GM21423 (cell line): ENCODE results near the gene SP8.

Source experiments
- ATAC-seq: cut with Tn5 transposase; IDR thresholded peaks from one replicate; pipeline ENCODE4 v1.9.1; 2021; ENCODE audit warnings: mild to moderate bottlenecking, moderate library complexity; ENCODE audit not compliant: unreplicated experiment

The SP8 gene

GRCh38 chr7:20776214-20776911, 10.3 kb downstream of the SP8 start:
- ATAC-seq, result no peak

- no peak for ATAC-seq
These were observed 32.7 kb downstream of the SP8 start for GRCh38 chr7:20754001-20754400.

- ATAC-seq, result no peak
These were observed 36.8 kb downstream of the SP8 start for GRCh38 chr7:20749906-20750305.

- no peak for ATAC-seq
These were observed 37.8 kb downstream of the SP8 start for GRCh38 chr7:20748853-20749252.

- ATAC-seq, result no peak
These were observed 39.7 kb downstream of the SP8 start for GRCh38 chr7:20747001-20747400.

GRCh38 chr7:20745702-20746101, 41.0 kb downstream of the SP8 start:
- ATAC-seq, result no peak

GRCh38 chr7:20744954-20745446, 41.7 kb downstream of the SP8 start:
- no peak for ATAC-seq

GRCh38 chr7:20742913-20743312, 43.8 kb downstream of the SP8 start:
- peak; percentile 61 for ATAC-seq

DNA sequence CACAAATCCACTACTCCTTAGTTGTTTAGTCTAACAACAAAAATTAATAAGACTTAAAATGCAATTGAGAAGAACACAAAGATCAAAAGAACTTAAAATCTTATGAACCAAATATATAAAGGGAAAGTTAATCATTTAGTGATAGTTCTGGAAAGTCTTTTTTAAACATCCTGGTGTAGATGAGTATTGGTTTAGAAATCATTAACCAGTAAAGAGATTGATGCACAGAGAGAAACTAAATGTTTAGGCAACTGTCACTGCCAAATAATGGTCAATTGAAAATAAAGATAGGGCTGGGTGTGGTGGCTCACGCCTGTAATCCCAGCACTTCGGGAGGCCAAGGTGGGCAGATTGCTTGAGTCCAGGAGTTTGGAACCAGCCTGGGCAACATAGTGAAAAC, 44.9 kb downstream of the SP8 start:
- no peak for ATAC-seq

GRCh38 chr7:20738518-20739481, 47.9 kb downstream of the SP8 start:
- peak; percentile 1 for ATAC-seq

DNA sequence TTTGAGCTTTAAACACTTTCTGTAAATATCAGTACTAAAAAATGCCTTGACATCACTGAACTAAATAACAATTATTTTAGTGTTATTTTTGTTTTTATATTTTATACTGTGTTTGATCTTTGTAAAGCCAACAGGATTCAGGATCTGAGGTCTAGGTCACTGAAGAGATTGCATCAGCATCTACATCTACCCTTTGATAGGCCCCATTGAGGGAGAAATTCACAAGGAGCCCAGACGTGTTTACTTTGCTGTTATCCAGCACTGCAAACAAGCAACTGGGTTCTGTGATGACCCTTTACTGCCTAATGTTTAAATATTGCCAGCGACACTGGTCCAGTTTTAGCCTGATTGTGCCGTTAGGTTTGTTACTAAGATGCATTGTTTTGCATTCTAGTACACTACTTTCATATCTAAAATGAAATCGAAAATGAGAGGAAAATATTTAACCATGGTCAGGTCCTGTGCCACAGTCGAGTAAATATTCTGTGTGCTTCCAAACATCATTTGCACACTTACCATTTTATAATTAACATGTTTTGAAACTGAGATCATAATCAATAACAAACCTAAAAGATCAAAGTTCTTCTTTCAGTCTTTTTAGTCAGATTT, 48.7 kb downstream of the SP8 start:
- ATAC-seq, result peak; percentile 53

DNA sequence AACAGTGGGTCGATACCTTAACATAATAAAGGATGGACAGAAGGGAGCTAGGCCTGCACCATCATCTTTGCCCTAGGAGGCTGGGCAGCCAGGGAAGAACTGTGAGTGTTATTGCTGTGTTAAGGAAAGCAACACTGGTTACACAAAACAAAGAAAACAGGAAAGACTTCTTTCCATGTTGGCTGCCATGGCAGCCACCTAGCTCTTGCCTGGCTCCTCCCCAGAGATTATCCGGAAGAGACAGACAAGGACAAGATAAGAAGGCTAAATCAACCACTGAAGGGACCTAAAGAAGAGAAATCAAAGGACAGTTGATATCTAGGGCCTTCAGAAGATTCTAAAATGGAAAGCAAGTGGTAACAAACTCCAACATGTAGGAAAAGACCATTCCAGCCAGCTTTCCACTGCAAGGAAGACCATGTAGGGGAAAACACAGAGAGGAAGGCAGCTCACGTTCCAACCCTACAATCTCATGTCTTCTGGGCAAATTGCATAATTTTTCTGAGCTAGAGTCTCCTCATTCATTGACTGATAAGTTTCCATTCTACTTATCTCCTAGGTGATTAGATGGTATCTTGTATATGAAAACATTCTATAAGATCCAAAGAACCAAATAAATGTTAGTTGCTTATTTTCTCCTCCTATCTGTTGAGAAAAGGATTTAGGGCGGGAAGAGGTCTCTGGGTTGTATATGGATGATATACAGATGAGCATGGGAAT, 51.2 kb downstream of the SP8 start:
- no peak for ATAC-seq
